WTC11 (cell line): Measurements from ENCODE around the gene VPREB3. TPM values are rescaled to one million over a fixed set of nuclear protein-coding genes. Genes with fewer than 3 reads are reported as not detected.
A peak's percentile ranks its signal among the peaks of the same experiment; 100 is the strongest.

Source experiments
- ATAC-seq: fragments of 200-7000 bp; cut with Tn5 transposase; 2 replicates; pipeline ENCODE4 v1.10.0; 2021; ENCODE audit warnings: mild to moderate bottlenecking, moderate library complexity
- CTCF ChIA-PET: fragments of 300-600 bp; sonication (Branson Sonifier 250); formaldehyde crosslinking; loops from one replicate; lab custom pipeline; 2021; ENCODE audit warnings: antibody characterized with exemption; lab: Charles Lee
- POLR2A ChIA-PET: fragments of 350-600 bp; sonication (Branson Sonifier 250); formaldehyde crosslinking; loops from one replicate; lab custom pipeline; 2021; ENCODE audit warnings: antibody characterized with exemption; lab: Charles Lee
- DNase-seq: peaks from one replicate; pipeline ENCODE4 v3.0.0; 2021; ENCODE audit warnings: low spot score
- H3K27ac Mint-ChIP-seq: 2 replicates; pipeline ENCODE4 v1.8.0; 2021; ENCODE audit warnings: mixed read lengths
- H3K27me3 Mint-ChIP-seq: 2 replicates; pipeline ENCODE4 v1.8.0; 2021; ENCODE audit warnings: low read depth, mild to moderate bottlenecking, moderate library complexity, mixed read lengths
- H3K36me3 Mint-ChIP-seq: 2 replicates; pipeline ENCODE4 v1.8.0; 2021; ENCODE audit warnings: mixed read lengths
- H3K4me1 Mint-ChIP-seq: 2 replicates; pipeline ENCODE4 v1.8.0; 2022; ENCODE audit warnings: mixed read lengths
- H3K4me3 Mint-ChIP-seq: 2 replicates; pipeline ENCODE4 v1.8.0; 2021; ENCODE audit warnings: mild to moderate bottlenecking, moderate library complexity, mixed read lengths
- H3K9me3 Mint-ChIP-seq: 2 replicates; pipeline ENCODE4 v1.8.0; 2021; ENCODE audit warnings: mixed read lengths
- ATF1 ChIP-seq: sonication (generic); formaldehyde crosslinking; IDR thresholded peaks from 2 replicates; pipeline ENCODE4 v1.8.1; 2023; ENCODE audit warnings: mild to moderate bottlenecking, moderate library complexity, missing genetic modification reagents
- CREB1 ChIP-seq: sonication (generic); formaldehyde crosslinking; IDR thresholded peaks from 2 replicates; pipeline ENCODE4 v1.8.0; 2023; ENCODE audit warnings: mild to moderate bottlenecking, missing genetic modification reagents
- GRHL2 ChIP-seq: fragments of 250-450 bp; sonication (Bioruptor Pico); IDR thresholded peaks from 2 replicates; pipeline ENCODE4 v1.8.0; 2022; ENCODE audit warnings: mild to moderate bottlenecking, moderate library complexity; ENCODE audit not compliant: insufficient replicate concordance, severe bottlenecking
- JAZF1 ChIP-seq: fragments of 250-450 bp; sonication (Bioruptor Pico); IDR thresholded peaks from 2 replicates; pipeline ENCODE4 v1.9.0; 2021; ENCODE audit warnings: moderate library complexity, mild to moderate bottlenecking, inconsistent platforms
- JUN ChIP-seq: sonication (generic); formaldehyde crosslinking; IDR thresholded peaks from 2 replicates; pipeline ENCODE4 v1.8.0; 2023; ENCODE audit warnings: mild to moderate bottlenecking, missing genetic modification reagents
- NFATC4 ChIP-seq: fragments of 250-450 bp; sonication (Bioruptor Pico); IDR thresholded peaks from 2 replicates; pipeline ENCODE4 v1.9.0; 2021; ENCODE audit warnings: mild to moderate bottlenecking
- NR1H2 ChIP-seq: sonication (generic); formaldehyde crosslinking; IDR thresholded peaks from 2 replicates; pipeline ENCODE4 v1.9.0; 2021; ENCODE audit warnings: mild to moderate bottlenecking, moderate library complexity, missing genetic modification reagents
- NR2C2 ChIP-seq: sonication (generic); formaldehyde crosslinking; IDR thresholded peaks from 2 replicates; pipeline ENCODE4 v1.8.0; 2022; ENCODE audit warnings: mild to moderate bottlenecking, missing genetic modification reagents
- NR3C1 ChIP-seq: sonication (generic); formaldehyde crosslinking; conservative IDR thresholded peaks from 2 replicates; pipeline ENCODE4 v1.8.1; 2023; ENCODE audit warnings: low read depth, mild to moderate bottlenecking, missing genetic modification reagents
- PRRX2 ChIP-seq: fragments of 250-450 bp; sonication (Bioruptor Pico); IDR thresholded peaks from 2 replicates; pipeline ENCODE4 v1.8.0; 2021; ENCODE audit warnings: mild to moderate bottlenecking
- RELA ChIP-seq: sonication (generic); formaldehyde crosslinking; IDR thresholded peaks from 2 replicates; pipeline ENCODE4 v1.8.1; 2022; ENCODE audit warnings: missing genetic modification reagents, mild to moderate bottlenecking, borderline replicate concordance
- SMAD3 ChIP-seq: sonication (generic); formaldehyde crosslinking; IDR thresholded peaks from 2 replicates; pipeline ENCODE4 v1.8.0; 2022; ENCODE audit warnings: missing genetic modification reagents, mild to moderate bottlenecking, borderline replicate concordance
- SMAD4 ChIP-seq: sonication (generic); formaldehyde crosslinking; IDR thresholded peaks from 2 replicates; pipeline ENCODE4 v1.8.0; 2022; ENCODE audit warnings: mild to moderate bottlenecking, missing genetic modification reagents
- SOX15 ChIP-seq: fragments of 250-450 bp; sonication (Bioruptor Pico); IDR thresholded peaks from 2 replicates; pipeline ENCODE4 v1.9.0; 2021; ENCODE audit warnings: mild to moderate bottlenecking
- SP1 ChIP-seq: sonication (generic); formaldehyde crosslinking; conservative IDR thresholded peaks from 2 replicates; pipeline ENCODE4 v1.8.1; 2022; ENCODE audit warnings: missing genetic modification reagents
- TCF7 ChIP-seq: sonication (generic); formaldehyde crosslinking; IDR thresholded peaks from 2 replicates; pipeline ENCODE4 v1.8.0; 2022; ENCODE audit warnings: mild to moderate bottlenecking, low read depth, missing genetic modification reagents, moderate library complexity
- TP53 ChIP-seq: sonication (generic); formaldehyde crosslinking; IDR thresholded peaks from 2 replicates; pipeline ENCODE4 v1.8.1; 2023; ENCODE audit warnings: mild to moderate bottlenecking, missing genetic modification reagents
- ZNF232 ChIP-seq: sonication (generic); formaldehyde crosslinking; IDR thresholded peaks from 2 replicates; pipeline ENCODE4 v1.8.0; 2022; ENCODE audit warnings: mild to moderate bottlenecking, missing genetic modification reagents
- ZNF396 ChIP-seq: fragments of 250-450 bp; sonication (Bioruptor Pico); IDR thresholded peaks from 2 replicates; pipeline ENCODE4 v1.8.0; 2021; ENCODE audit warnings: mild to moderate bottlenecking, moderate library complexity, borderline replicate concordance
- ZNF416 ChIP-seq: fragments of 250-450 bp; sonication (Bioruptor Pico); IDR thresholded peaks from 2 replicates; pipeline ENCODE4 v1.9.0; 2021; ENCODE audit warnings: mild to moderate bottlenecking, inconsistent platforms
- total RNA-seq: library from RNA; stranded (reverse); gene quantifications from 3 replicates; pipeline ENCODE4 v1.2.3, GENCODE V29; 2021
- TF ChIP-seq, protein P1 (sequence below): fragments of 250-450 bp; sonication (Bioruptor Pico); IDR thresholded peaks from 2 replicates; pipeline ENCODE4 v1.9.0; 2021; ENCODE audit warnings: mild to moderate bottlenecking
- TF ChIP-seq, protein P2 (sequence below): fragments of 250-450 bp; sonication (Bioruptor Pico); IDR thresholded peaks from 2 replicates; pipeline ENCODE4 v2.1.2; 2022; ENCODE audit warnings: mild to moderate bottlenecking, moderate library complexity
- TF ChIP-seq, protein P3 (sequence below): fragments of 250-450 bp; sonication (Bioruptor Pico); IDR thresholded peaks from 2 replicates; pipeline ENCODE4 v1.8.0; 2021; ENCODE audit warnings: mild to moderate bottlenecking
- TF ChIP-seq, protein P4 (sequence below): fragments of 250-450 bp; sonication (Bioruptor Pico); IDR thresholded peaks from 2 replicates; pipeline ENCODE4 v1.9.0; 2021; ENCODE audit warnings: mild to moderate bottlenecking
- TF ChIP-seq, protein P5 (sequence below): sonication (generic); formaldehyde crosslinking; IDR thresholded peaks from 2 replicates; pipeline ENCODE4 v1.8.1; 2022; ENCODE audit warnings: mild to moderate bottlenecking, missing genetic modification reagents, moderate library complexity, borderline replicate concordance

VPREB3 gene
- total RNA-seq, 1 experiment from 2014 or later = 0.81 TPM

DNA sequence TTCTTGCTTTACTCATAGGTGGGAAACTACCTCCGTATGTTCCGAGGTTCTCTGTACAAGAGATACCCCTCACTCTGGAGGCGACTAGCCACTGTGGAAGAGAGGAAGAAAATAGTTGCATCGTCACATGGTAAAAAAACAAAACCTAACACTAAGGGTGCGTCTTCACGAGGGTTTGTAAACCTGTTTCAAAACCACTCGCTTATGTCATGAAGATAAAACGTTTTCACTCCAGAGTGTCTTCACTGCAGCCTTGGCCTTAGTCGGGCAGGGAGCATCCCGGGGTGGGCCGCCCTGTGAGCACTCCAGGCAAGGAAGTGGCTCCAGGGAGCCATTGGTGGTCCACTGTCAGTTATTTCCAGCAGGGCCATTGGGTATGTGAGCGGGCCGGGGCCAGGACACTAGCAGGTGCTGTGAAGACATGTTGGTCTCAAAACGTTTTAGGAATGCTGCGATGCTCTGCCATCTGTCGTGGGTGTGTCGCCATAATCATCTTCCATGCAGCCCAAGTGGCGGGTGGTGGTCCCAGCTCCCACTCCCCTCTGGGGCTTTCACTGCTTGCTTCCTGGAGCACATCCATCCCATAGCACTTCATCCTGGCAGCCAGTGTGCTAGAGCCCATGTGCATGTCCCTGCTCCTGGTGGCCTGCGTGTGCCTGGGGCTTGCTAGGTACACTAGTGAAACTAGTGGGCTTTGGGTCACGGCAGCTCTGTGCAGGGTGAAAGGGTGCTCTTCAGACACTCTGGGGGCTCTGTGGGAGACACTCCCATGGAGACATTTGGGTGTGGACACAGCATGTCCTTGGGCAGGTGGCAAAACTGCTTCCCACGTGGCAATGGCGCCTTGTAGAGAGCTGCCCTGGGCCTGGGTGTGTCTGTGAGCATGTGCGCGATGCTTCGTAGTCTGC, 37.8 kb upstream of the VPREB3 start (continued):
- TF ChIP-seq, protein P1, sequence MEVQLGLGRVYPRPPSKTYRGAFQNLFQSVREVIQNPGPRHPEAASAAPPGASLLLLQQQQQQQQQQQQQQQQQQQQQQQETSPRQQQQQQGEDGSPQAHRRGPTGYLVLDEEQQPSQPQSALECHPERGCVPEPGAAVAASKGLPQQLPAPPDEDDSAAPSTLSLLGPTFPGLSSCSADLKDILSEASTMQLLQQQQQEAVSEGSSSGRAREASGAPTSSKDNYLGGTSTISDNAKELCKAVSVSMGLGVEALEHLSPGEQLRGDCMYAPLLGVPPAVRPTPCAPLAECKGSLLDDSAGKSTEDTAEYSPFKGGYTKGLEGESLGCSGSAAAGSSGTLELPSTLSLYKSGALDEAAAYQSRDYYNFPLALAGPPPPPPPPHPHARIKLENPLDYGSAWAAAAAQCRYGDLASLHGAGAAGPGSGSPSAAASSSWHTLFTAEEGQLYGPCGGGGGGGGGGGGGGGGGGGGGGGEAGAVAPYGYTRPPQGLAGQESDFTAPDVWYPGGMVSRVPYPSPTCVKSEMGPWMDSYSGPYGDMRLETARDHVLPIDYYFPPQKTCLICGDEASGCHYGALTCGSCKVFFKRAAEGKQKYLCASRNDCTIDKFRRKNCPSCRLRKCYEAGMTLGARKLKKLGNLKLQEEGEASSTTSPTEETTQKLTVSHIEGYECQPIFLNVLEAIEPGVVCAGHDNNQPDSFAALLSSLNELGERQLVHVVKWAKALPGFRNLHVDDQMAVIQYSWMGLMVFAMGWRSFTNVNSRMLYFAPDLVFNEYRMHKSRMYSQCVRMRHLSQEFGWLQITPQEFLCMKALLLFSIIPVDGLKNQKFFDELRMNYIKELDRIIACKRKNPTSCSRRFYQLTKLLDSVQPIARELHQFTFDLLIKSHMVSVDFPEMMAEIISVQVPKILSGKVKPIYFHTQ (CRISPR knock-in tag) = no peak
- TF ChIP-seq ZNF232 (CRISPR knock-in tag) (no peak), NR3C1 (no peak)

DNA sequence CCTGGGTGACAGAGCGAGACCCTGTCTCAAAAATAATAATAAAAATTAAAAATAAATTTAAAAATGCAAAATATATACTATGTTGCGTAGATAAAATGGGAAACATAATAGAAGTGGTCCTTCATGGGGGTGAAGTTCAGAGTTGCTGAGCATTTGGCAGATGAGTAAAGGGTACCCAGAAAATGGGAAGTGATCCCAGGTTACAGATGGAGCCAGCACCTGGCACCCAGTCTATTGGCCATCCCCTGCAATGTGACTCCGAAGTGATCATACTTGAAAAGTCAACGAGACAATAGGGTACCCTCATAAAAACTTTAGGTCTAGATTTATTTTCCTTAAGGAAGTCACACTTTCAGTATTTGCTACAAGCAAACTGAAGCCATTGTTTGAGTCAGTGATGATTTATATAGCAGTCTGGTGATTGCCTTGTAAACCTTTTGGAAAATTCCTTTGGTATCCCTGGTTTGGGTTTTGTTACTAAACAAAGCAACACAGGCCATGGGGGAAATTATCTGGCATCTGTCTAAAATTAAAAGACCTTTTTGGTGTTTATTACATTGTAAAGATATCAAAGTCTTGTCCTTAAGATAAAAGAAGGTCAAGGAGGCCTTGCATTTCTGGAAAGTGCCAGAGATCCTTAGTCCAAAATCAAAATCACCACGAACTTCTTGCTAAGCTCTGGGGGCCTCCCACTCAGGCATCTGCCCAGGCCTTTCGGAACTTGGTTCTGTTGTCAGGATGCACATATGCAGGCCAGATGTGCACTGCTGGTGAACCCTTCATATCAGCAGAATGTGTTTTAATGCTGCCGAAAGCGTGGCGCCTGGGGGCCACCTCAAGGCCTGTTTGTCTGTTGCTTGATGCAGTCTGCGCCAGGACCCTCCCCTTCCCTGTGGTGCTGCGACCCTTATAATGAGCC, 36.9 kb upstream of the VPREB3 start:
- ChIA-PET CTCF (interaction anchor here (0.6 kb wide), 1 partner anchor 20 kb away, joined by 3 read pairs; no protein-coding TSS in a partner anchor), POLR2A (no interaction called here)
- Mint-ChIP-seq H3K4me3 (no peak overlapping the region), H3K36me3 (peaks cover 49% of the 10 kb centered on the region), H3K4me1 (peaks cover 30% of the 10 kb centered on the region), H3K27me3 (no peaks in the 10 kb centered on the region), H3K27ac (peak overlapping the region; percentile 68; the same call in 1 of the 2 replicates), H3K9me3 (0 out of 2 replicates have a peak, but pooled peaks cover under 1% of the 10 kb centered on the region)
- no peak for ATAC-seq
- TF ChIP-seq ATF1 (CRISPR knock-in tag) = no peak
- TF ChIP-seq ZNF396 (CRISPR knock-in tag) = no peak
- TF ChIP-seq SP1 (CRISPR knock-in tag) = no peak
- TF ChIP-seq, protein P2, sequence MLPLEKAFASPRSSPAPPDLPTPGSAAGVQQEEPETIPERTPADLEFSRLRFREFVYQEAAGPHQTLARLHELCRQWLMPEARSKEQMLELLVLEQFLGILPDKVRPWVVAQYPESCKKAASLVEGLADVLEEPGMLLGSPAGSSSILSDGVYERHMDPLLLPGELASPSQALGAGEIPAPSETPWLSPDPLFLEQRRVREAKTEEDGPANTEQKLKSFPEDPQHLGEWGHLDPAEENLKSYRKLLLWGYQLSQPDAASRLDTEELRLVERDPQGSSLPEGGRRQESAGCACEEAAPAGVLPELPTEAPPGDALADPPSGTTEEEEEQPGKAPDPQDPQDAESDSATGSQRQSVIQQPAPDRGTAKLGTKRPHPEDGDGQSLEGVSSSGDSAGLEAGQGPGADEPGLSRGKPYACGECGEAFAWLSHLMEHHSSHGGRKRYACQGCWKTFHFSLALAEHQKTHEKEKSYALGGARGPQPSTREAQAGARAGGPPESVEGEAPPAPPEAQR (CRISPR knock-in tag) = no peak
- TF ChIP-seq, protein P3, sequence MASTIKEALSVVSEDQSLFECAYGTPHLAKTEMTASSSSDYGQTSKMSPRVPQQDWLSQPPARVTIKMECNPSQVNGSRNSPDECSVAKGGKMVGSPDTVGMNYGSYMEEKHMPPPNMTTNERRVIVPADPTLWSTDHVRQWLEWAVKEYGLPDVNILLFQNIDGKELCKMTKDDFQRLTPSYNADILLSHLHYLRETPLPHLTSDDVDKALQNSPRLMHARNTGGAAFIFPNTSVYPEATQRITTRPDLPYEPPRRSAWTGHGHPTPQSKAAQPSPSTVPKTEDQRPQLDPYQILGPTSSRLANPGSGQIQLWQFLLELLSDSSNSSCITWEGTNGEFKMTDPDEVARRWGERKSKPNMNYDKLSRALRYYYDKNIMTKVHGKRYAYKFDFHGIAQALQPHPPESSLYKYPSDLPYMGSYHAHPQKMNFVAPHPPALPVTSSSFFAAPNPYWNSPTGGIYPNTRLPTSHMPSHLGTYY (CRISPR knock-in tag) = no peak
- no peak for TF ChIP-seq NR2C2 (CRISPR knock-in tag)
- no peak for TF ChIP-seq JUN (CRISPR knock-in tag)
- TF ChIP-seq, protein P4, sequence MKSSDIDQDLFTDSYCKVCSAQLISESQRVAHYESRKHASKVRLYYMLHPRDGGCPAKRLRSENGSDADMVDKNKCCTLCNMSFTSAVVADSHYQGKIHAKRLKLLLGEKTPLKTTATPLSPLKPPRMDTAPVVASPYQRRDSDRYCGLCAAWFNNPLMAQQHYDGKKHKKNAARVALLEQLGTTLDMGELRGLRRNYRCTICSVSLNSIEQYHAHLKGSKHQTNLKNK (CRISPR knock-in tag) = no peak
- no peak for TF ChIP-seq NFATC4 (CRISPR knock-in tag)
- no peak for TF ChIP-seq PRRX2 (CRISPR knock-in tag)
- no peak for DNase-seq

DNA sequence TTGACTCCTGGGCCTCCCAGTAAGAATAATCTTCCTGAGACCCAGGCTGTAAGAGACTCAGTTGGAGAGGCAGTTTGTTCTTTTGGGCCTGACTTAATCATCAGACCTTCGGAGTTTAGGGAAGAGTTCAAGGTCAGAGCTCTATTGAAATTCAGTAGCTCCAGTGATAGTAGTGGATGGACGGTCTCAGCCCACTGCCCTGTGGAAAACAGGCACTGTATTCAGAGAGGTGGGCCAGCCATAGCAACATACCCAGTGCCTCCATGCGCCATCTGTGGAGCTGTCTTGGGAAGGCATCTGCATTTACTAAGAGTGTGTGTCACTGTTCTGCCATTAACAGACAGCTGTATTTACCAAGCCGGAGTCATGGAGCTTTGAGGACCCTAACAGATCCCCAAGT, 35.4 kb upstream of the VPREB3 start:
- peak overlapping the region; percentile 61 for H3K27ac Mint-ChIP-seq
- TF ChIP-seq SMAD3 (CRISPR knock-in tag) (no peak), RELA (CRISPR knock-in tag) (no peak), SOX15 (CRISPR knock-in tag) (no peak), JAZF1 (no peak), NR1H2 (CRISPR knock-in tag) (no peak), TP53 (CRISPR knock-in tag) (no peak), JUN (CRISPR knock-in tag) (no peak), ZNF416 (no peak), TCF7 (CRISPR knock-in tag) (no peak), GRHL2 (CRISPR knock-in tag) (no peak), CREB1 (no peak), SMAD4 (CRISPR knock-in tag) (no peak)
- TF ChIP-seq, protein P5, sequence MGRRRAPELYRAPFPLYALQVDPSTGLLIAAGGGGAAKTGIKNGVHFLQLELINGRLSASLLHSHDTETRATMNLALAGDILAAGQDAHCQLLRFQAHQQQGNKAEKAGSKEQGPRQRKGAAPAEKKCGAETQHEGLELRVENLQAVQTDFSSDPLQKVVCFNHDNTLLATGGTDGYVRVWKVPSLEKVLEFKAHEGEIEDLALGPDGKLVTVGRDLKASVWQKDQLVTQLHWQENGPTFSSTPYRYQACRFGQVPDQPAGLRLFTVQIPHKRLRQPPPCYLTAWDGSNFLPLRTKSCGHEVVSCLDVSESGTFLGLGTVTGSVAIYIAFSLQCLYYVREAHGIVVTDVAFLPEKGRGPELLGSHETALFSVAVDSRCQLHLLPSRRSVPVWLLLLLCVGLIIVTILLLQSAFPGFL = no peak

More for the DNA sequence above, 35.4 kb upstream of the VPREB3 start:
- no peak overlapping the region for H3K4me3 Mint-ChIP-seq
- 0 out of 2 replicates have a peak, but pooled peaks have one; percentile 7 for ATAC-seq
- H3K4me1 Mint-ChIP-seq = peaks cover 30% of the 10 kb centered on the region
- no peaks in the 10 kb centered on the region for H3K27me3 Mint-ChIP-seq
- peaks cover 37% of the 10 kb centered on the region for H3K36me3 Mint-ChIP-seq
- no peaks in the 10 kb centered on the region for H3K9me3 Mint-ChIP-seq
- DNase-seq = no peak
- CTCF ChIA-PET = interaction anchor here (0.6 to 2.4 kb wide), 7 partner anchors 19 to 146 kb away, joined by 3 to 17 read pairs (median 4); partner anchors contain the start of gene CHCHD10
- POLR2A ChIA-PET = no interaction called here
